NCI-H774 (cell line): ENCODE results near the gene PRKCSH.
"Not testable (repeated sequence)": the region's sequence is repeated elsewhere in the genome, so short reads cannot be mapped to it uniquely, and the experiment has no call there.

ENCODE experiments used
- DNase-seq: peaks from one replicate; lab custom pipeline; 2025; lab: John Stamatoyannopoulos, UW

PRKCSH gene

DNA sequence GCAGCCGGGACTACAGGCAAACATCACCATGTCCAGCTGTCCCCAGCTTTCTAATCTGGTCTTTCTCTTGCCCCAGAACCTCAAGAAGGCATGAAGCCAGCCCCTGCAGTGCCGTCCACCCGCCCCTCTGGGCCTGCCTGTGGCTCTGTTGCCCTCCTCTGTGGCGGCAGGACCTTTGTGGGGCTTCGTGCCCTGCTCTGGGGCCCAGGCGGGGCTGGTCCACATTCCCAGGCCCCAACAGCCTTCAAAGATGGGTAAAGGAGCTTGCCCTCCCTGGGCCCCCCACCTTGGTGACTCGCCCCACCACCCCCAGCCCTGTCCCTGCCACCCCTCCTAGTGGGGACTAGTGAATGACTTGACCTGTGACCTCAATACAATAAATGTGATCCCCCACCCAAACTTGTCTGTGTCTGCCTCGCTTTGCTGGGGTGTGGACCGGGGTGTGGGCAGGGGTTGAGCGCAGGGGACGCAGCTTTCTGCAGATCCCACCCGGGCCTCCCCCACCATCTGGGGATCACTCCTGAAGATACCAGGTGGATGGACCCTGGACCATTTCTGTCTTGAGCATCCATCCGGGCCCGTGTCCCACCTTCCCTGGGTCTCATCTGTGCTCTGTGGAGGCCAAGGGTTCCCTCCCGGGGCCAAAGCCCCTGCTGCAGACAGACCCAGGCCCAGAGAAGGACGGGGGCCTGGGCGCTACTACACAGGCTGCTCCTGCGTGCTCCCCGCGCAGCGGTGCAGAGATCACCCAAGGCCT is 15.3 kb downstream of the PRKCSH start:
- DNase-seq = no peak

DNA sequence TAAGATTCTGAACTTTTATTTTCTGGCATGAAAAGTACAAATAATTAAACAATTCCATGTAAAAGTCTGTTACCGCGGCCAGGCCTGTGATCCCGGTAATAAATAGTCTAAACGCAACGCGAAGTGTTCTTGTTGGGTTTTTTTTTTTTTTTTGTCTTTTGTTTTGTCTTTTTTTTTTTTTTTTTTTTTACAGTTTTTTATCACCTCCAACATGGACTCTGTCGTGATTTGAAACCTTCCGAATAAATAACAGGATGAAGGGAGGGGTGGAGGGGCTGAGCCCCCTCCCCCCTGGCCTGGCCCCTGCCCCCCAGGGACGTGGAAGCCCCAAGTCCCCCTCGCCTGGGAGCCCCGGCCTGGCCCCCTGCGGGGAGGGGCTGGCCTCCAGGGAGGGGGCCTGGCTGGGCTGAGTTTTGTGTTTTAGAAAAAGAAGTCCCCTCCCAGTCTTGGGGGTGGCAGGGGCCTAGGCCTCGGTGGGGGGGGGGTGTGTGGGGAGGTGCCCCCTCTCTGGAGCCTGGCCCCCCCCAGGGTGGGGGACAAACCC is 16.0 kb downstream of the PRKCSH start:
- DNase-seq = no peak

DNA sequence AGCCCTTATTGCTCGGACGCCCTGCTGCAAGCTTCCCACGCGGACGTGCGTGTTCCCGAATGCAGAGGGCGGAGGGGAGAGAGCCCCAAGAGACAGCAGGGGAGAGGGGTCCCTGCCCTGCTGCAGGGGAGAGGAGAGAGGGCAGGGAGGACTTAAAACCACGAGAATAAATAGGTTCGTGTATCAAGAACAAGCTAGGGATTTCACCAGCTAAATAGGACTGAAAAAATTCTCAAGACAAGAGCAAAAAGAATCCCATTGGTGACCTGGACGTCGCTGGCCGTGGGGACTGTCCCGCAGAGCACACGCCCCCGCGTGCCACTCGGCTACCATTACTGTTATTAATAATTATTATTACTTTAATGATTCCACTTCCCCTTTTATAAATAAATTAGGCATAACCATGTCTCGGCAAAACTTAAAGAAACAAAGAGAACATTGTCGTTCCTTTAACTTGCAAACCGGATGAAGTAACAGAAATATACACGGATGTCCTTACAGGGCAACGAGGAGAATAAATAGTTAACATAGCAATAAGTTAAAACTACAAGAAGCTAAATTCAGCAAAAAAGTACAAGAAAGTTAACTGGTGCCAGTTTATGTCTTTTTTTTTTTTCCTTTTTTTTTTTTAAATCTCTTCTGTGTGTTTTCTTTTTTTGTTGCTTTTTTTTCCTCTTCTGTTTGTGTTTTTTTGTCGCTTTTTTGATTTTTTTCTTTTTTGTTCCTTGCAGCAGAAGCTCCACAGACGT is 16.6 kb downstream of the PRKCSH start:
- DNase-seq = no peak

DNA sequence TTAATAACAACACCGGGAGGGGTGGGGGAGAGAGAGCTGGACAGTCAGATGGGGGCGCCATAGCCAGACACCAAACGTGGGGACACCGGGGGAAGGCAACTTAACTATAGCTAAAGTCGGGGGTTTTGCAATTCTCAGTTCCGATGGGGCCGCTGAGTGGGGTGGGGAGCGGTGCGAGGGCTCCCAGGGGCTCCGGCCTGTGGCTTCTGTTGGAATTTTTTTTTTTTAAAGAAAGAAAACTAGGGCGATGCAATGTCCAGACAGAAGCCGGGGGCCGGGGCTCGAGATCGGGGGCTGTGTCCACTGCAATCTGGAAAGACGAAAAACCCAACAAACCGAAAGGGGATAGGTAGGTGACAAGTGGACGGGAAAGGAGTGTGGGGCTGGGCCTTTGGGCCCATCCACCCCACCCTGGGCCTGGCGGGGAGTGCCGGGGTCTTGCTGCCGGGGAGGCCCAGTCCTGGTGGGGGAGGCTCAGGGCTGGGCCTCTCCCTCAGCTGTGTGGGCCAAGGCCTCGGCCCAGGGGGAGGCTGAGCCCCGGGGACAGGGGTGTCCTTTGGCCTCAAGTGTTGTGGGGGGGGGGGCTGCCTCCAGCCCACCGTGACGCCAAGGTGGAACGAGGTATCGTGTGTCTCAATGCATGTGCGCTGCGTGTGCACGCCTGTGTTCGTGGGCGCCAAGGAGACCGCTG is 17.3 kb downstream of the PRKCSH start:
- DNase-seq = no peak

GRCh38 chr19:11453468-11454341 is 18.3 kb downstream of the PRKCSH start:
- no peak for DNase-seq

- not testable (repeated sequence) for DNase-seq
Measured at GRCh38 chr19:11455233-11455554, 19.8 kb downstream of the PRKCSH start.

DNA sequence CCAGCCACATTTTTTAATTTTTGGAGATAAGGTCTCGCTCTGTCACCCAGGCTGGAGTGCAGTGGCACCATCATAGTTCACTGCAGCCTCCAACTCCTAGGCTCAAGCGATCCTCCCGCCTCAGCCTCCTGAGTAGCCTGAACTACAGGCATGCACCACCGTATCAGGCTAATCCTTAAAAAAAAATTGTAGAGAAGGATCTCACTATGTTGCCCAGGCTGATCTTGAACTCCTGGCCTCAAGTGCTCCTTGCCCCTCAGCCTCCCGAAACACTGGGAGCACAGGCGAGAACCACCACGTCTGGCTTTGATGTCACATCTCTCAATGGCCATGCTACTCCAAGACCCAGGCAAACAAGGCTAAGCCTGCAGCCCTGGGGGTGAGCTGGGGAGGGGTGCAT is 21.2 kb downstream of the PRKCSH start:
- DNase-seq = no peak

DNA sequence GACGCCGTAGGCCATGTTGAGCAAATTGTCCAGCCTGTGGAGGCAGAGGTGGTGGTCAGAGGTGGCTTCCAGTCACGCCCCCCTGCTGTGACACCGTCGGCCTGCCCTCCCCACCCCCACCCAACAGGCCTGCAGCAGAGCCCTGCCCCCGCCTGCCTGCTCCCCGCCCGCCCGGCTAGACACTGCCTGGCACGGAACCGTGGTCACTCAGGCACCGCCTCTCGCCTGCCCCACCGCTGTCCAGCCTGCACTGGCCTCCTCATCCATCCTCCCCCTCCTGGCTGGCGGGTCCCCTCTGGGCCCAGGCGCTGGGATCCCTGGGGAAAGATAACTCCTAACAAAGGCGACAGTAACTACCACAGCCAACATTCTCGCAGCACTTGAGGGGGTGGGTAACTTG is 21.7 kb downstream of the PRKCSH start:
- DNase-seq = no peak

GRCh38 chr19:11457831-11458230 is 22.4 kb downstream of the PRKCSH start:
- DNase-seq = no peak

DNA sequence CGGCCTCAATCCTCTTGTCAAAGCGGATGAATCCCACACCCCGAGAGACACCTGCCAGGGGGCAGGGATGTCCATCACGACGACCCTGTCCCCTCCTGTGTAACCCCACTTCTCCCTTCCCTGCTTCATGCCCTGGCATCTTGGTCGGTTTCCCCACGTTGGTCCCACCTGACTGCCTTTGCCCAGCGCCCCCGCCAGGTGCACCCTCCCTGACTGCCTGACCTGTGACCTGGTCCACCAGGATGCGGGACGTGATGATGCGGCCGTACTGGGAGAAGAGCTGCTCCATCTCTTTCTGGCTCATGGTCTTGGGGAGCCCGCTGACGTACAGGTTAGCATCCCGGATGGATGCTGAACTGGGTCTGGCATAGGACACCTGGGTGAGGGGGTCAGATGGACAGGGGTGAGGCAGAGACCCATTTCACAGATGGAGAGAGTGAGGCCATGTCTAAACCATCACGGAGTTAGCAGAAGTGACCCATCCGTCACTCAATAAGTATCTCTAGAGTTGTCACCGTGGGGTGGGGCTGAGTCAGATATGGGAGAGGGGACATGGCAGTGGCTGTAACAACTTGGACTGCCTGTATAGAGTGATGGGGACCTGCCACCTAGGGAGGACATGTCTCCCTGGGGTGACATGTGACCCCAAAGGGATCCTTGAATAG is 22.9 kb downstream of the PRKCSH start:
- no peak for DNase-seq

- DNase-seq = not testable (repeated sequence)
Measured at GRCh38 chr19:11458912-11459311, 23.5 kb downstream of the PRKCSH start.

- no peak for DNase-seq
Measured at GRCh38 chr19:11460207-11460606, 24.8 kb downstream of the PRKCSH start.

GRCh38 chr19:11461453-11461852 is 26.0 kb downstream of the PRKCSH start:
- no peak for DNase-seq

GRCh38 chr19:11463391-11463790 is 28.0 kb downstream of the PRKCSH start:
- no peak for DNase-seq

GRCh38 chr19:11464333-11465265 is 29.2 kb downstream of the PRKCSH start:
- DNase-seq = no peak

GRCh38 chr19:11465600-11465999 is 30.2 kb downstream of the PRKCSH start:
- no peak for DNase-seq

- not testable (repeated sequence) for DNase-seq
Measured at GRCh38 chr19:11468266-11468845, 32.9 kb downstream of the PRKCSH start.

DNA sequence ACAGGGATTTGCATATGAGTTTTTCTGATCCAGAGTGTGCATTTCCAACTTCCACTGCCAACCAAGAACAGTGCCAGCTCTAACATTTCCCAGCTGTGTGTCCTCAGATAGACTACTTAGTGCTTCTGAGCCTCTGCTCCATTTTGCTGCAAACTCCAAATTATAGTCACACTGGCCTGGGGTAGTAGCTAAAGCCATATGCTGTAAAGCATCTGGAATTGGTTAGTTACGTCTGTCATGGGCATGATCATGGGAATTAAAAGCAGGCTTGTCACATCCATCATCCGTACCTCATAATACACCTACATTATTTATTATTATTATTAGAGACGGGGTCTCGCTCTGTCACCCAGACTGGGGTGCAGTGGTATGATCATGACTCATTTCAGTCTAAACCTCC is 38.3 kb downstream of the PRKCSH start:
- no peak for DNase-seq

GRCh38 chr19:11475343-11475742 is 39.9 kb downstream of the PRKCSH start:
- not testable (repeated sequence) for DNase-seq

GRCh38 chr19:11475861-11476260 is 40.4 kb downstream of the PRKCSH start:
- DNase-seq = no peak
